ENCODE data around the gene SRGAP2B.
"Not testable (repeated sequence)": the region's sequence is repeated elsewhere in the genome, so short reads cannot be mapped to it uniquely, and the experiment has no call there.

The SRGAP2B gene

DNA sequence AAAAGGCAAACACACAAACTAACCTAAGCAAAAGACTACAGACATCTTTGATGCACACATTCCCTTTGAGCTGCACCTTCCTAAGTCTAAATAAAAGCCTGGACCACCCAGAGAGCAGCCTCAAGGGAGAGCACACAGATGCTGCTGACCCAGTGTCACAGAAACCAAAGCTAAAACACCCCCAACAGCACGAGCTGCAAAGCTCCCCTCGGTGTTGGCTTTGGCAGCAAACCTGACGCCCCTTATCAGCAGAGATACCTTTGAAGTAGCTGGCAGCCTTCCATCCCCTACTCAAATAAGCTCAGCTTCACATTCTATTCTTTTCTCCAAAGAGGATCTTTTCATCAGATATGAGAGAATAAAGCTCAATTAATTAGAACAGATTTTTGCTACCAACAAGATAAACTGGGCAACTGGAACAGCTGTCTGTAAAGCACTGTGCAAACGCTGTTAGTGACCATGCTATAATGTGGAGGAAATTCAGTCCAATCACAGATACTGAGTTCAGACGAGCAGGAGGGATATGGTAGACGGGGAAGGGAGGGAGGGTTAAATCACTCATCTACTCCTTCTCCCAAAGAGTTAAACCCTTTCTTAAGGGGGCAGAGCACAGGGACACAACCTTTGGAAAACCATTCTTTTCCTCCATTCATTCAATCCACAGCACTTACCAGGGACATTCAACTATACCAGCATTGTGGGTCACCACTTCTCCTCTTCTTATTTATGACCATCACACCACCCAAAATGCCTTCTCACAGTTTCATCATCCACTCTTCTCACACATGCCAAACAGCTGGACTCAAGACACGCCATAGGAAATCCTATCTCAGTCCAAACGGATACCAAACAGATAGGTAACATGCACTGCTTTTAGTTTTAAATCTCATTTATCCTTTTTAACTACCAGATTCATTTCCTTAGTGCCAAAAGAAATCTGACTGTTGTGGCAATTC lies 148.3 kb downstream of the SRGAP2B start:
- not testable (repeated sequence) for DNase-seq (ENCODE audit: low read depth in 3 of 3)

GRCh38 chr1:144941710-144942109 lies 153.4 kb downstream of the SRGAP2B start:
- not testable (repeated sequence) for DNase-seq (ENCODE audit: low read depth in 3 of 3)

DNA sequence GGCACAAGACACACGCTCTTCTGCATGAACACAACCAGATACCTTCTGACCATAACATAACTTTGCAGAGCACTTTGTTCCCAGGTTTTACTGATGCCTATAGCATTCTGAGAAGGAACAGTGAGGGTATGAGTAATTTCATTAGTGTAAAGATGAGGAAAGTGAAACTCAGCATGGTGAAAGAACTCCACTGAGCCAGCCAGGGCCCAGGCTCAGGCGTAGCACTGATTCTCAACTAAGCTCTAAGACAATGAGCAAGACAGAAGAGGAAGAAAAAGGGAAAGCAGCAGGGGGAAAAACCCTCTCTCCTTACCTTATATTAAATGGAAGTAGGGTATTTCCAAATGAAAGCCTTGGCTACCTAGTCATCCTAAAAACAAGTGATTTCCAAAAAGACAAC lies 155.1 kb downstream of the SRGAP2B start:
- DNase-seq (ENCODE audit: low read depth in 3 of 3) = not testable (repeated sequence)

DNA sequence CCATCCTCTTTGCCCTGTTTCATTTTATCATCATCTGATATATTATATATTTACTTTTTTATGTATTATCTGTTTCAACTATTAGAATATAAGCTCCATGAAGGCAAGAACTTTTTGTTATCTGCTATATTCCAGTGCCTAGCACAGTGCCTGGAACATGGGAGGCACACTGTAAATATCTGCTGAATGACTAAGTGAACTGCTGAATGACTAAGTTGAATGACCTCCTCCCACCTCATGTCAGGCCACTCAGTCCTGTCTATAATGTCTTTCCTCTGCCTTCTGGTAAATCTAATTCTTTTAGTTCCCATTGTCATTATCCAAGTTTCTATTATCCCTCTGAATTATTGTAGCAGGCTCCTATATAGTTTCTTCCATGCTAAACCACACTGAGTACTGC lies 156.5 kb downstream of the SRGAP2B start:
- not testable (repeated sequence) for DNase-seq (ENCODE audit: low read depth in 3 of 3)

GRCh38 chr1:144936186-144936732 lies 158.9 kb downstream of the SRGAP2B start:
- DNase-seq (ENCODE audit: low read depth in 3 of 3) = not testable (repeated sequence)

- DNase-seq (ENCODE audit: low read depth in 3 of 3) = not testable (repeated sequence)
Measured at GRCh38 chr1:144935310-144935709, 159.8 kb downstream of the SRGAP2B start.

DNA sequence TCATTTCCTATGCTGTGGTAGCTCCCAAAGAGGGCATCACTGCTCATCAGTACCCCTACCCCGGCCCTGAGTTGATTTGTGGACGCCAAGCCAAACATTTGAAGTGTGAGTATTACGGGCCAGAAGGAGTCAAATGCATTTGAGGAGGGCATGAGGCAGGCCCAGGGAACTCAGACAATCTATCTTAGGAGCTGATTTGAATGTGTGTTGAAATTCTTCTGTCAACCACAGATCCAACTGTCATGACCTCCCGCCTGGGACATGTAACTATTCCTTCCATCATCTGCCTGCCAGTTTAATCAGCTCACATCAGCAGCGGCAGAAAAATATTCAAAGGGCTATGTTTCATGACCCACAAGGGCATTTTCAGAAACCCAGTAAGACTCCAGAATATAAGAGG lies 162.1 kb downstream of the SRGAP2B start:
- DNase-seq (ENCODE audit: low read depth in 3 of 3) = not testable (repeated sequence)

DNA sequence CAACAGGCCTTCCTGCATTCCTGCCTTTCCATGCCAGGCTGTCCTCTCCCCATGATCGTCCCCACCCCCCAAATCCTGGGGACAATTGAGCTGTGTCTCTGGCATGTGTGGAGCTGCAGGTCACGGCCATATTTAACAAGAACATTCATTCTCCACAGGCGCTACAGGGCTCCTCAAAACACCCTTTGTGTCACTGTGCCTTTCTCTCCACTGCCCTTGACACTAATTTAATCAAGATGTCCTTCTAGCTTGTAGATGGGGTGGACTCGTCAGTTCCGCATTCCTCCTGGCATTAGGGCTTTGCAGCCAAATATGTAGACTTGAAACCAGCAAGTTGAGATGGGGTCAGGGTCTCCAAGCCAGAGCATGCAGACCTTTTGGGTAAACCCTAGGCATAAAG lies 163.0 kb downstream of the SRGAP2B start:
- not testable (repeated sequence) for DNase-seq (ENCODE audit: low read depth in 3 of 3)

DNA sequence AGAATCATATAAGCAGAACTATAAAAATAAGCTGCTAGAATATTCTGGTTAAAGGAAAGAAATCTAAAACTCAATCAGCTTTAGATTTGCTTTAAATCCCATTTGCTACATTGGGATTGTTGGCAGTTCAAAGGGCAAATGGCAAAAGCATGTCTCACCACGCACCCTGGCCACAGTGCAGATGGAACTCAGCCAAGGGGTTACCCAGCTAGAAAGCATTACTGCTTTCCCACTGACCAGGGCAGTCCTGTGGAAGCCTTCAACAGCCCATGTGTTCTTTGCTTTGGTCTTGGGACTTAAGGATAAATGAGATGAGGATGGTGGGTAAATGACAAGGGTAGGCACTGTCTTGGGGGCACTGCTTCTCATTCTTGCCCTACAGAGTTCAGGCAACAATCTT lies 163.6 kb downstream of the SRGAP2B start:
- DNase-seq (ENCODE audit: low read depth in 3 of 3) = not testable (repeated sequence)

DNA sequence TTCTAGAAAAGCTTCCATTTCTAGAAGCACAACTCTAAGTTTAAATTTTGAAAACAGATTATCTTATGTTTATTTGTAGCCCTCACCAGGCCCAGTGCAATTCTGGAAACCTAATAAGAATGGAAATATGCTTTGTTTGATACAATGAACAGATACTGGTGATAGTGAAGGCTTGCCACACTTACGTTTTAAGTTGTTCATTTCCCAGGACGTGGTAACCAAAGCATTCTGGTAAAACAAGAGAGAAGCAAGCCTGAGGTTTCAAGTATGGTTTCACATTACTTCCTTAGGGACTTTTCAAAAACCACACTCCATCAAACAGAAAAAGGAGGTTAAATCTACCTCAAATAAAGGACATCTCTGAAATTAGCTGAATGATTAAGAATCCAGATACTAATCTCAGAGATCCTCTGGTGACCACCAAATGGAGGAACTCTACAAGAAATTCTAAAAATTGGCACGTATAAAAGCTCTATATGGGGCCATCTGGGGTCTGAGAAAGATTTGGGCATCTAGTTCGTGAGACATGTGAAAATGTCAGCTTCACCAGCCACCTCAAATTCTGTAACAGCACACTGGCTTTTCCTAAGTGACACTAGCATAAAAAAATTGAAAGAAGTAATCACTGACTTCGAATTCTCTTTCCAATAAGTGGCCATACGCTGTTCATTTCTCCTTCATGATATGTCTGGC lies 164.9 kb downstream of the SRGAP2B start:
- not testable (repeated sequence) for DNase-seq (ENCODE audit: low read depth in 3 of 3)

GRCh38 chr1:144927292-144927691 lies 167.8 kb downstream of the SRGAP2B start:
- not testable (repeated sequence) for DNase-seq (ENCODE audit: low read depth in 3 of 3)

DNA sequence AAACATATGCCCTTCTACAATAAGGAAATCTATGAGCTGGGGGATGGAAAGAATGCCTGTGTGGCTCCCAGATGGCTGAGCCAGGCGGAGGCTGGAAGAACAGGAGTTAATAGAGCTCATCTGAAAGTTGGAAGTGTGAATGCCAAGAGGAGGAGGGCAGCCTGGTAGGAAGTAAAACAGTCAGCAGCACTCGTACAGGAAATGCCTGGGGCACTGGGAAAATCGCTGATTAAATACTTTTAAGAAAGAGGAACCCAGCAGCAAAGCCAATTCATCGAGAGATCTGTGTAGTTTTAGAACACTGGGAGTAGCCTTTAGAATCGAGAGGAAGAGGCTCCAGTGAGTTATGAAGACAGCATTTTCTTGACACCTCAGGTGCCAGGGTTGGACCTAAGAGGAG lies 171.5 kb downstream of the SRGAP2B start:
- DNase-seq (ENCODE audit: low read depth in 3 of 3) = not testable (repeated sequence)

DNA sequence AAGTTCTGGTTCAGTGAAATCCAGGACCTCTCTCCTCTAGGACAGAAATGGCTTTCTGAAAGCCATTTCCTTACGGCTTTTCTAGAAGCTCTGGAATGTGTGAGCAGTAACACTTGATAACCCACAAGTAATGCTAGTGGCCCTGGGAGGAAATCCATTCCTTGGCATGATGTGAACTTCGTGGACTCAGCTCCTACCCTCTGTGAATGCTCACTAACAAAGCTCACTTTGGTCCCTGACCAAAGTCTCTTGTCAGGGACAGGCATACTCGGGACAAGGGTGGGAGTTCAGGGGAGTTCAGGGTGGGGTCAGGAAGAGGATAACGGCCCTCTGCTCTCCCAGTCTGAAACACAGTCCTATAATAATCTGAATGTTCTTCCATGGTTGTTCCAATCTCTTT lies 172.3 kb downstream of the SRGAP2B start:
- DNase-seq (ENCODE audit: low read depth in 3 of 3) = not testable (repeated sequence)

- not testable (repeated sequence) for DNase-seq (ENCODE audit: low read depth in 3 of 3)
Measured at GRCh38 chr1:144919106-144919505, 176.0 kb downstream of the SRGAP2B start.

GRCh38 chr1:144918027-144918603 lies 177.0 kb downstream of the SRGAP2B start:
- not testable (repeated sequence) for DNase-seq (ENCODE audit: low read depth in 3 of 3)

DNA sequence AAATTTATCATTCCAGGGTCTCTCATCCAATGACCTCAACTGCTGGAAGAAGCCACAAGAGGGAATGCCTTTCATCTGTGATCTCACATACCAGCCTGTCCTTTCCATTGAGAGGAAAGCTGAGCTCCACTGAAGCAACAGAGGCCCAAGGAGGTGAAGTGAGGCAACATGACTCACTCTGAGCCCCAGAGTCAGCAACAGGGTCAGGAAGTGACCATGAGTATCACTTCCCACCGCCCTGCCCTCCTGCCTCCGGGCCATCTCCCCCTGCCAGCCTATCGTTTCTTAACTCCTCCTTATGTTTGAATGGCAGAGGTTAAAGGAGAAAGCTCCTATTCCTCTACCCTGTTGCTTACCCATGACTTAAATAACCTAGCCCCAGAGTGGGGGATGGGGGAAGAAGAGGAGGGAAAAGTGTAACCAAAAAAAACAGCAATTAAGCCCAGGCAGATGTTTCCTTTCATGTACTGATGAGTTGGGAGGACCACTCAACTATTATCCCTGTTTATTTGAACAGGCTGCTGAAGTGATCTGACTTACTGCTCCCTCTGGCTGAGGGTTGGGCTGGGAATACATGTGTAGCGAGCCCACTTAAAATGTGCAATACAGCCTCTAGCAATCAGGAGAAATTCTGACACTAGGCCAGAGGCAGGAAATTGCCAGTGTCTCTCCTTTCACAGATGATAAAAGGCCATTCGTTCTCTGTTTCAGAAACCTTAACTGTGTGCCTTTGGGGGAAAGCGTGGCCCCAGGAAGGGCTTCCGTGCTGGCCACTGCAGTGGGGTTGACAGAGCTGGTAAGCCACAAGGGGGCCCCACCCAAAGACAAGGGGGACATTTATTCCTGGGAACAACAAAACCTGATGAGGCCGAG lies 177.7 kb downstream of the SRGAP2B start:
- DNase-seq (ENCODE audit: low read depth in 3 of 3) = not testable (repeated sequence)

GRCh38 chr1:144913977-144914734 lies 181.0 kb downstream of the SRGAP2B start:
- DNase-seq (ENCODE audit: low read depth in 3 of 3) = not testable (repeated sequence)

- DNase-seq (ENCODE audit: low read depth in 3 of 3) = not testable (repeated sequence)
Measured at GRCh38 chr1:144913458-144913857, 181.7 kb downstream of the SRGAP2B start.

- DNase-seq (ENCODE audit: low read depth in 3 of 3) = not testable (repeated sequence)
Measured at GRCh38 chr1:144910729-144911128, 184.4 kb downstream of the SRGAP2B start.

GRCh38 chr1:144900841-144901240 lies 194.3 kb downstream of the SRGAP2B start:
- DNase-seq (ENCODE audit: low read depth in 3 of 3) = not testable (repeated sequence)
